CD8-positive, alpha-beta memory T cell (primary cell): Measurements from ENCODE around the gene DPH5. TPM values are rescaled to one million over a fixed set of nuclear protein-coding genes. Genes with fewer than 3 reads are reported as not detected.

Experiments
- CTCF ChIA-PET: fragments of 350-600 bp; sonication (Branson Sonifier 250); formaldehyde crosslinking; loops from one replicate; lab custom pipeline; 2021; ENCODE audit warnings: antibody characterized with exemption; lab: Charles Lee
- POLR2A ChIA-PET: fragments of 350-600 bp; sonication (Branson Sonifier 250); formaldehyde crosslinking; loops from one replicate; lab custom pipeline; 2021; ENCODE audit warnings: antibody characterized with exemption; lab: Charles Lee
- DNase-seq, 5 donors: peaks; one replicate each; pipeline versions ENCODE4 v3.0.0 to v3.0.0-alpha.2; 2020 to 2022; ENCODE audit warnings: mixed read lengths in 1 of 5
- H3K27ac ChIP-seq: one replicate; pipeline ENCODE4 v1.7.0; 2013; ENCODE audit warnings: low read depth, mild to moderate bottlenecking, low read length, moderate library complexity
- H3K27me3 ChIP-seq: 2 replicates; pipeline ENCODE4 v1.7.0; 2013; ENCODE audit warnings: low read length, mild to moderate bottlenecking; ENCODE audit not compliant: insufficient read depth, poor library complexity, severe bottlenecking
- H3K36me3 ChIP-seq: 2 replicates; pipeline ENCODE4 v1.7.0; 2013; ENCODE audit warnings: mild to moderate bottlenecking, low read length, moderate library complexity; ENCODE audit not compliant: insufficient read depth
- H3K4me1 ChIP-seq: 2 replicates; pipeline ENCODE4 v1.7.0; 2013; ENCODE audit warnings: mild to moderate bottlenecking, low read length, moderate library complexity; ENCODE audit not compliant: insufficient read depth
- H3K4me3 ChIP-seq: 2 replicates; pipeline ENCODE4 v1.7.0; 2013; ENCODE audit warnings: mild to moderate bottlenecking, low read length
- H3K9me3 ChIP-seq: 2 replicates; pipeline ENCODE4 v1.7.0; 2013; ENCODE audit warnings: mild to moderate bottlenecking, low read length
- H3K27ac Mint-ChIP-seq, 8 donors: one replicate each; pipeline ENCODE4 v1.8.0; 2020 to 2021; ENCODE audit warnings: mixed read lengths in 8 of 8, mild to moderate bottlenecking in 6 of 8, inconsistent platforms in 3 of 8, moderate library complexity in 3 of 8
- H3K27me3 Mint-ChIP-seq, 2 donors: one replicate each; pipeline ENCODE4 v1.8.0; 2020 to 2021; ENCODE audit warnings: mixed read lengths in 2 of 2, mild to moderate bottlenecking in 1 of 2, moderate library complexity in 1 of 2
- H3K36me3 Mint-ChIP-seq, 3 donors: one replicate each; pipeline ENCODE4 v1.8.0; 2020 to 2021; ENCODE audit warnings: mixed read lengths in 3 of 3, inconsistent platforms in 1 of 3, mild to moderate bottlenecking in 1 of 3
- H3K4me1 Mint-ChIP-seq, 3 donors: one replicate each; pipeline ENCODE4 v1.8.0; 2020 to 2021; ENCODE audit warnings: mixed read lengths in 3 of 3, inconsistent platforms in 1 of 3, mild to moderate bottlenecking in 1 of 3
- H3K4me3 Mint-ChIP-seq, 7 donors: one replicate each; pipeline ENCODE4 v1.8.0; 2020 to 2021; ENCODE audit warnings: mixed read lengths in 7 of 7, mild to moderate bottlenecking in 6 of 7, moderate library complexity in 4 of 7, inconsistent platforms in 2 of 7
- H3K9me3 Mint-ChIP-seq, 5 donors: one replicate each; pipeline ENCODE4 v1.8.0; 2020 to 2022; ENCODE audit warnings: mixed read lengths in 5 of 5, mild to moderate bottlenecking in 3 of 5, moderate library complexity in 2 of 5, inconsistent platforms in 1 of 5
- polyA plus RNA-seq: library from polyadenylated mRNA; unstranded; fragments of 300-500 nt; fragmentation: Illumina TruSeq; gene quantifications from one replicate; pipeline ENCODE4 v1.2.3, GENCODE V29; 2021
- total RNA-seq, 2 experiments: library from RNA; stranded (reverse); gene quantifications; one replicate each; pipeline ENCODE4 v1.2.3, GENCODE V29; 2021

The DPH5 gene
- total and polyA plus RNA-seq, 3 experiments from 2014 or later: 38.6 to 68.6 (median 58.5) TPM

DNA sequence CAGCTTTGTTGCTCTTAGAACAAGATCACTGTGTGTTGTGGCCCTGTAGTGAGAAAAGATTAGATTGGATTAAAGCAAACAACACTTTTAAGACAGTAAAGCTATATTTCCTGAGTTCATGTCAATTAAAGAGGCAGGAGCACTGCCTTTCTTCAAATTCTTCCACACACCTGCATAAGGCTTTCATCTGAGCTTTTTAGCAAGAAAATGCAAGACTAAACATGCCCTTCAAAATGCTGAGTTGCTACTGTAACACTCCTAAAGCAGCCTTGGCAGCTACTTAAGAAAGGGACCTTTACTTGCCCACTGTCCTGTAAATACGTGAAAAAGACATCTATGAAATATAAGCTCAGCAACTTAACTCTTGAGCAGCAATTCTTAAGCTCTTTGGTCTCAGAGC, 11.8 kb downstream of the DPH5 start:
- Mint-ChIP-seq H3K27me3 (no peaks in the 10 kb centered on the region), H3K36me3 (peaks cover 39 to 53% (median 40%) of the 10 kb centered on the region in 3 donors)
- CTCF ChIA-PET: interaction anchor here (1.1 kb wide), 1 partner anchor 220 kb away, joined by 3 read pairs; no protein-coding TSS in a partner anchor

DNA sequence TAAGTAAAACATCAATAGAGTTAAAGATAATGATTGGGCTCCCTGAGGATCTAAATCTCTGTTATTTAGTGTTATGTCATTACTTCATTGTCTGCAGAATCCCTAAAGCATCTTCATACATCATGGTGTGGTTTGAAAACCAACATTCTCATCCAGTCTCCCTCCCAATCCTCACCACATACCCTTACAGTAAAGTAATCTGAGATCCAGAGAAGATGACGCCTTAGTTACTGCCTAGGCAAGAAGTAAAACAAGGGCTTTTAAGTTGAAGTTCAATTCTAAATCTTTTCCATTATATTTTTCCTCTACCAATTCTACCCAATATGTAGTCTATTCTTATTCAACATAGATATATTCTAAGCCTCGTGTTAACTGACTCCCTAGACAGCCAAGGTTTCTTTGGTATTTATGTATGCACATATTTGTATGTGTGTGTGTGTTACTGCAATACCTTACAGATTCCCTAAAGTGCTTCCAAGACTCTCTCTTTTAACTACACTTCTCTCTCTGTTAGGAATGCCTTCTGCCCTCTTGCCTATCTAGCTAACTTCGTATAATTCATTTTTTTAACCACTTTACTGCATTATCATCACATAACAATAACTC, 17.3 kb downstream of the DPH5 start:
- no peak for DNase-seq
- no peak overlapping the region for H3K4me3 ChIP-seq
- H3K27ac ChIP-seq: no peak overlapping the region
- no peaks in the 10 kb centered on the region for H3K9me3 ChIP-seq
- H3K4me1 ChIP-seq: peaks cover 37% of the 10 kb centered on the region
- H3K9me3 Mint-ChIP-seq: no peaks in the 10 kb centered on the region
- no peaks in the 10 kb centered on the region for H3K27me3 Mint-ChIP-seq
- CTCF ChIA-PET: no interaction called here
- H3K4me3 Mint-ChIP-seq: no peak overlapping the region
- H3K27ac Mint-ChIP-seq: no peak overlapping the region
- H3K4me1 Mint-ChIP-seq: peaks cover 33 to 51% (median 44%) of the 10 kb centered on the region in 3 donors
- H3K36me3 Mint-ChIP-seq: peaks cover 25 to 28% (median 27%) of the 10 kb centered on the region in 3 donors
- no peaks in the 10 kb centered on the region for H3K27me3 ChIP-seq
- POLR2A ChIA-PET: no interaction called here
- no peaks in the 10 kb centered on the region for H3K36me3 ChIP-seq

More for the DNA sequence above, 11.8 kb downstream of the DPH5 start:
- Mint-ChIP-seq H3K27ac (no peak overlapping the region), H3K9me3 (no peaks in the 10 kb centered on the region), H3K4me1 (peaks cover 6 to 24% (median 13%) of the 10 kb centered on the region in 3 donors), H3K4me3 (no peak overlapping the region)
- POLR2A ChIA-PET: no interaction called here
- Histone ChIP-seq H3K4me3 (no peak overlapping the region), H3K27me3 (no peaks in the 10 kb centered on the region), H3K27ac (no peak overlapping the region), H3K4me1 (peaks cover 6% of the 10 kb centered on the region), H3K9me3 (no peaks in the 10 kb centered on the region), H3K36me3 (no peaks in the 10 kb centered on the region)
- DNase-seq: no peak

DNA sequence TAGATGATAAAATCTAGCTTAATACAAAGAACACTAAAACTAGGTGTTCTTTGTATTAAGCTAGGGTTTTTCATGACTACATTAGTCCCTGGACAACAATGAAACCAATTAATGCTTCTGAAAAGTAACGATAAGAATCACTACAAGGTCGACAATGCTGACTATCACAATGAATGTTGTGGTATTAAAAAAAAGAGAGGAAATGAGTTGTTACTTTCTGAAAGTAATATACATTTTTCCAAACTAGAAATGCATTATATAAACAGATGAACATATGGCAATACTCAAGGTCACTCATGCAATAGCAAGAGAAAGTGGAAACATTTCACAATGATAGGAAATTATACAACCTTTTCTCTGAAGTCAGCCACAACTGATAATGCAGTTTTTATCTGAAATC, 19.0 kb downstream of the DPH5 start:
- Mint-ChIP-seq H3K27me3 (no peaks in the 10 kb centered on the region), H3K4me3 (peak overlapping the region in 1 of 7 donors; percentile 19), H3K36me3 (peaks cover 18 to 22% (median 20%) of the 10 kb centered on the region in 3 donors), H3K9me3 (no peaks in the 10 kb centered on the region), H3K4me1 (peaks cover 48 to 69% (median 62%) of the 10 kb centered on the region in 3 donors), H3K27ac (peak overlapping the region in 2 of 8 donors; percentile 6 to 44)
- DNase-seq: no peak
- no peaks in the 10 kb centered on the region for H3K9me3 ChIP-seq
- no peaks in the 10 kb centered on the region for H3K36me3 ChIP-seq
- ChIA-PET POLR2A (interaction anchor here (1.3 kb wide), 1 partner anchor 77 kb away, joined by 3 read pairs; no protein-coding TSS in a partner anchor), CTCF (interaction anchor here (1.0 kb wide), 1 partner anchor 232 kb away, joined by 4 read pairs; no protein-coding TSS in a partner anchor)
- no peaks in the 10 kb centered on the region for H3K27me3 ChIP-seq
- H3K4me3 ChIP-seq: no peak overlapping the region
- no peak overlapping the region for H3K27ac ChIP-seq
- peaks cover 54% of the 10 kb centered on the region for H3K4me1 ChIP-seq

- Histone ChIP-seq H3K27me3 (no peaks in the 10 kb centered on the region), H3K4me3 (no peak overlapping the region), H3K27ac (no peak overlapping the region), H3K4me1 (peaks cover 56% of the 10 kb centered on the region), H3K36me3 (no peaks in the 10 kb centered on the region), H3K9me3 (no peaks in the 10 kb centered on the region)
- Mint-ChIP-seq H3K27ac (peak overlapping the region in 5 of 8 donors; percentile 3 to 67 (median 12)), H3K27me3 (no peaks in the 10 kb centered on the region), H3K9me3 (no peaks in the 10 kb centered on the region), H3K36me3 (peaks cover 22 to 25% (median 22%) of the 10 kb centered on the region in 3 donors), H3K4me3 (peak overlapping the region in 1 of 7 donors; percentile 12), H3K4me1 (peaks cover 50 to 75% (median 66%) of the 10 kb centered on the region in 3 donors)
- ChIA-PET POLR2A (interaction anchor here (1.3 kb wide), 1 partner anchor 76 kb away, joined by 3 read pairs; no protein-coding TSS in a partner anchor), CTCF (interaction anchor here (1.0 kb wide), 1 partner anchor 233 kb away, joined by 4 read pairs; no protein-coding TSS in a partner anchor)
- DNase-seq: no peak
Measured at GRCh38 chr1:101005871-101006270, 19.7 kb downstream of the DPH5 start.

- H3K27me3 Mint-ChIP-seq: no peaks in the 10 kb centered on the region
- Histone ChIP-seq H3K27me3 (no peaks in the 10 kb centered on the region), H3K36me3 (no peaks in the 10 kb centered on the region), H3K4me1 (peaks cover 56% of the 10 kb centered on the region), H3K4me3 (no peak overlapping the region), H3K9me3 (no peaks in the 10 kb centered on the region), H3K27ac (no peak overlapping the region)
- ChIA-PET POLR2A (no interaction called here), CTCF (interaction anchor here (1.0 to 1.3 kb wide), 2 partner anchors 10 to 84 kb away, joined by 3 to 5 read pairs; no protein-coding TSS in a partner anchor)
- H3K4me3 Mint-ChIP-seq: peak overlapping the region in 3 of 7 donors; percentile 7 to 42 (median 10)
- H3K9me3 Mint-ChIP-seq: no peaks in the 10 kb centered on the region
- H3K4me1 Mint-ChIP-seq: peaks cover 50 to 78% (median 65%) of the 10 kb centered on the region in 3 donors
- peaks cover 17 to 26% (median 23%) of the 10 kb centered on the region in 3 donors for H3K36me3 Mint-ChIP-seq
- peak in 1 of 5 donors; percentile 14 for DNase-seq
- peak overlapping the region in 7 of 8 donors; percentile 3 to 79 (median 50) for H3K27ac Mint-ChIP-seq
Measured at GRCh38 chr1:101005183-101005582, 20.4 kb downstream of the DPH5 start.

DNA sequence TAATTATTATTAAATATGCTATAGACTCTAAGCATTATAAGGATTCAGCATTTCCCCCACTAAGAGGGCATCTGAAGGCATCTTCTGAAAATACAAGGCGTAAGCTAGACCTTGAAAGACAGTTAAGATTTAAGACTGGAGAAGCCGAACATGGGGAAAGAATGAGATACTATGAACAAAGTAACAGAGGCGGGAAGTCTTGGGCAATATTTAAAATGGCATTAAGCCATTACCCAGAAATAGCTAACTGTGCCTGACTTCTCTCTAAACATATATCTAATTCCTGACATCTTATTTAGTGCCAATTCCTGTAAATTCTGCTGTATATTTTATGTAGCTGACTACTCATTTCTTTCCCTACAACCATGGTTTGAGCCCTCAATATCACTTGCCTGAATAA, 20.9 kb downstream of the DPH5 start:
- Histone ChIP-seq H3K27ac (no peak overlapping the region), H3K4me1 (peaks cover 56% of the 10 kb centered on the region), H3K36me3 (no peaks in the 10 kb centered on the region), H3K27me3 (no peaks in the 10 kb centered on the region), H3K4me3 (no peak overlapping the region), H3K9me3 (no peaks in the 10 kb centered on the region)
- H3K9me3 Mint-ChIP-seq: no peaks in the 10 kb centered on the region
- H3K36me3 Mint-ChIP-seq: peaks cover 14 to 23% (median 22%) of the 10 kb centered on the region in 3 donors
- peaks cover 50 to 81% (median 67%) of the 10 kb centered on the region in 3 donors for H3K4me1 Mint-ChIP-seq
- no peaks in the 10 kb centered on the region for H3K27me3 Mint-ChIP-seq
- CTCF ChIA-PET: interaction anchor here (1.0 to 1.3 kb wide), 2 partner anchors 10 to 84 kb away, joined by 3 to 5 read pairs; no protein-coding TSS in a partner anchor
- peak overlapping the region in 6 of 8 donors; percentile 8 to 79 (median 48) for H3K27ac Mint-ChIP-seq
- no peak for DNase-seq
- POLR2A ChIA-PET: no interaction called here
- H3K4me3 Mint-ChIP-seq: no peak overlapping the region

DNA sequence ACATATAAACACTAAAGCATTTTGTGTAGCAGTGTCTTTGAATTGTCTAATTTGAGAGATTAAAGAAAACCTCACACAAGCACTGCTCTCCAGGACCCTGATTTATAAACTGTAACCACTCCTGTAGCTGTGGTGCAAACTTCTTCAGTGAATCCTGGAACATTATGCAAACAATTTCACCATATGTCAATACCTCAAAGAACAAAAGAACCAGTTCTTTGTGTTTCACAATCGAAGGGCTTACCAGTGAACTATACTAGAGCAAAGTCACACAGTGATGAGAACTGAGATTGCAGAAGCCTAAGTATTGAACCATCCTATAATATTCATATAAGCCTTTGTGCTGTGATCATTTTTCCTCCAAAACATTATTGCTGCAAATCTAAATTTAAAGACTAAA, 21.5 kb downstream of the DPH5 start:
- Mint-ChIP-seq H3K27ac (peak overlapping the region in 2 of 8 donors; percentile 26 to 35), H3K27me3 (no peaks in the 10 kb centered on the region), H3K36me3 (peaks cover 12 to 24% (median 19%) of the 10 kb centered on the region in 3 donors), H3K4me1 (peaks cover 50 to 81% (median 67%) of the 10 kb centered on the region in 3 donors), H3K4me3 (no peak overlapping the region), H3K9me3 (no peaks in the 10 kb centered on the region)
- CTCF ChIA-PET: interaction anchor here (1.3 kb wide), 1 partner anchor 9 kb away, joined by 5 read pairs; no protein-coding TSS in a partner anchor
- Histone ChIP-seq H3K9me3 (no peaks in the 10 kb centered on the region), H3K27ac (no peak overlapping the region), H3K4me3 (no peak overlapping the region), H3K27me3 (no peaks in the 10 kb centered on the region), H3K36me3 (no peaks in the 10 kb centered on the region), H3K4me1 (peaks cover 56% of the 10 kb centered on the region)
- DNase-seq: no peak
- POLR2A ChIA-PET: no interaction called here
